Neutrophil (primary cell): ENCODE measurements around the gene GABRG2.

Experiments
- H3K27ac ChIP-seq: fragments of 200-600 bp; sonication (generic); 2 replicates; pipeline ENCODE4 v1.5.1; 2016; ENCODE audit warnings: mild to moderate bottlenecking, moderate library complexity
- H3K27me3 ChIP-seq: fragments of 200-600 bp; sonication (generic); 2 replicates; pipeline ENCODE4 v1.6.0; 2016; ENCODE audit warnings: mild to moderate bottlenecking
- H3K36me3 ChIP-seq: fragments of 200-600 bp; sonication (generic); 2 replicates; pipeline ENCODE4 v1.5.1; 2017
- H3K4me1 ChIP-seq, 2 experiments: fragments of 200-600 bp in 1 of 2; sonication (generic) in 1 of 2; 1 replicate in 1 of 2; 2 replicates in 1 of 2; pipeline versions ENCODE4 v1.5.1 to v1.6.1; 2013 to 2016; ENCODE audit warnings: low read depth in 1 of 2, low read length in 1 of 2, mild to moderate bottlenecking in 1 of 2, moderate library complexity in 1 of 2; ENCODE audit not compliant: control insufficient read depth in 1 of 2, insufficient read depth in 1 of 2
- H3K4me3 ChIP-seq, 2 experiments: fragments of 200-600 bp in 1 of 2; sonication (generic) in 1 of 2; 1 replicate in 1 of 2; 2 replicates in 1 of 2; pipeline ENCODE4 v1.5.1; 2013 to 2016; ENCODE audit warnings: low read depth in 1 of 2, low read length in 1 of 2, mild to moderate bottlenecking in 1 of 2, moderate library complexity in 1 of 2
- H3K9me3 ChIP-seq: fragments of 200-600 bp; sonication (generic); 2 replicates; pipeline ENCODE4 v1.5.1; 2016
- TF ChIP-seq, protein P1 (sequence below): fragments of 200-600 bp; sonication (generic); IDR thresholded peaks from 2 replicates; pipeline ENCODE4 v1.5.1; 2016; ENCODE audit warnings: antibody characterized with exemption

GABRG2 gene

GRCh38 chr5:162139190-162139589 lies 71.6 kb downstream of the GABRG2 start:
- Histone ChIP-seq H3K27me3 (no peaks in the 10 kb centered on the region), H3K9me3 (no peaks in the 10 kb centered on the region), H3K4me1 (no peaks in the 10 kb centered on the region), H3K36me3 (no peaks in the 10 kb centered on the region), H3K4me3 (no peak overlapping the region), H3K27ac (no peak overlapping the region)
- TF ChIP-seq, protein P1, sequence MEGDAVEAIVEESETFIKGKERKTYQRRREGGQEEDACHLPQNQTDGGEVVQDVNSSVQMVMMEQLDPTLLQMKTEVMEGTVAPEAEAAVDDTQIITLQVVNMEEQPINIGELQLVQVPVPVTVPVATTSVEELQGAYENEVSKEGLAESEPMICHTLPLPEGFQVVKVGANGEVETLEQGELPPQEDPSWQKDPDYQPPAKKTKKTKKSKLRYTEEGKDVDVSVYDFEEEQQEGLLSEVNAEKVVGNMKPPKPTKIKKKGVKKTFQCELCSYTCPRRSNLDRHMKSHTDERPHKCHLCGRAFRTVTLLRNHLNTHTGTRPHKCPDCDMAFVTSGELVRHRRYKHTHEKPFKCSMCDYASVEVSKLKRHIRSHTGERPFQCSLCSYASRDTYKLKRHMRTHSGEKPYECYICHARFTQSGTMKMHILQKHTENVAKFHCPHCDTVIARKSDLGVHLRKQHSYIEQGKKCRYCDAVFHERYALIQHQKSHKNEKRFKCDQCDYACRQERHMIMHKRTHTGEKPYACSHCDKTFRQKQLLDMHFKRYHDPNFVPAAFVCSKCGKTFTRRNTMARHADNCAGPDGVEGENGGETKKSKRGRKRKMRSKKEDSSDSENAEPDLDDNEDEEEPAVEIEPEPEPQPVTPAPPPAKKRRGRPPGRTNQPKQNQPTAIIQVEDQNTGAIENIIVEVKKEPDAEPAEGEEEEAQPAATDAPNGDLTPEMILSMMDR: no peak

DNA sequence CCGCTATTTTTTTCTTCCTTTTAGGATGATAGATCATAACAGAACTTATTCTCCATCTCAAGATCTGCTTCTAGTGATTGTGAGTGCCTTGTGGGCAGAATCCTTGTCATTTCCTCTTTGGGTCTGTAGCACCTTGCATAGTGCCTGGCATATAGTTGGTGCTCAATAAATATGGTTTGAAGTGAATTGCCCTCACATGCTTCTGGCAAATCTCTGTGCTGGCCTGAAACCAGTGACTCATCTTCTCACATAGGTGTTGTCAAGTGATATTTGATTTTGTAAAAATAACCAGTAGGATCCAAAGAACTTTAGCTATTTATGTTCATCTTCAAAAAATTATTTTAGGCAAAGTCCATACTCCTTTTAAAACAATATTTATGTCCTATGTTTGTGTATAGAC lies 86.7 kb downstream of the GABRG2 start:
- Histone ChIP-seq H3K27ac (no peak overlapping the region), H3K36me3 (no peaks in the 10 kb centered on the region), H3K9me3 (no peaks in the 10 kb centered on the region), H3K4me3 (no peak overlapping the region), H3K4me1 (no peaks in the 10 kb centered on the region), H3K27me3 (no peaks in the 10 kb centered on the region)
- TF ChIP-seq, protein P1: no peak

- no peaks in the 10 kb centered on the region for H3K36me3 ChIP-seq
- H3K4me3 ChIP-seq: no peak overlapping the region
- H3K27me3 ChIP-seq: no peaks in the 10 kb centered on the region
- no peak overlapping the region for H3K27ac ChIP-seq
- H3K4me1 ChIP-seq: no peaks in the 10 kb centered on the region
- TF ChIP-seq, protein P1: no peak
- H3K9me3 ChIP-seq: no peaks in the 10 kb centered on the region
Measured at GRCh38 chr5:162160401-162160800, 92.8 kb downstream of the GABRG2 start.

- Histone ChIP-seq H3K4me1 (no peaks in the 10 kb centered on the region), H3K27me3 (no peaks in the 10 kb centered on the region), H3K4me3 (no peak overlapping the region), H3K9me3 (no peaks in the 10 kb centered on the region), H3K36me3 (no peaks in the 10 kb centered on the region), H3K27ac (no peak overlapping the region)
- TF ChIP-seq, protein P1: no peak
Measured at GRCh38 chr5:162163663-162164062, 96.1 kb downstream of the GABRG2 start.

DNA sequence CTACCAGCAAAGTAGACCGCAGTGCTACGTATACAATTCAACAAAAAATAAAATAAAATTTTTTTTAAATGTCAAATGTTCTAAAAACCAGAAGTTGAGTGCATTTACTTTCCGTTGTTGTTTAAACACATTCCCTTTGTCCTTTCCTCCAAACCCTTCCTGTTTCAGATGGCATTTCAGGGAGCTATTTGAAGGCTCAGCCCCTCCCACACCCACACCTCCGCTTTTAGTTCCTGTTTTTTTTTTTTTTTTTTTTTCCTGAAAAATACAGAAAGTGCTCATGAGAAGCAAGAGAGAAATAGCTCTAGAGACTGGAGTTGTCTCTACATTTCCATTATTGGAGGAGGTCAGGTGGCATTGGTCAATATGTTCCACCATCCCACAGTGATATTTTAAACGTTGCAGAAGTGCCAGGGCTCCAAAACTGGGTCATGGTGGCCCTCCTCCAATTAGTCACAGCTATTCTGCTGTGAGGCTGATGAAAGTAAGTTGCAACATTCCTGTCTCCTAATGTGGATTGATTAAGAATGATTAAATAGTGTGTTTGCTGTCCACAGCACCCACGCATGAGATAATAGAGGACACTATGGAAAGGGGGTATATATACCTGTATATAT lies 106.9 kb downstream of the GABRG2 start:
- Histone ChIP-seq H3K27ac (no peak overlapping the region), H3K36me3 (no peaks in the 10 kb centered on the region), H3K4me3 (no peak overlapping the region), H3K4me1 (no peaks in the 10 kb centered on the region), H3K9me3 (no peaks in the 10 kb centered on the region), H3K27me3 (no peaks in the 10 kb centered on the region)
- TF ChIP-seq, protein P1: no peak
